GM12878 (cell line): ENCODE measurements around the gene CHCHD3. TPM values are rescaled to one million over a fixed set of nuclear protein-coding genes. Genes with fewer than 3 reads are reported as not detected.

Experiments used
- ASH2L ChIP-seq: fragments of 300-600, 200-600 bp; sonication (generic); IDR thresholded peaks from 2 replicates; pipeline ENCODE4 v1.6.1; 2017; ENCODE audit warnings: low read depth, mild to moderate bottlenecking, borderline replicate concordance
- HDGF ChIP-seq: fragments of 450-650 bp; IDR thresholded peaks from 2 replicates; pipeline ENCODE4 v1.6.1; 2016; ENCODE audit warnings: antibody characterized with exemption
- KAT2A ChIP-seq: conservative IDR thresholded peaks from 2 replicates; pipeline ENCODE4 v1.6.1; 2011; ENCODE audit warnings: low read depth, low read length; ENCODE audit not compliant: control insufficient read depth
- MEF2A ChIP-seq: IDR thresholded peaks from 2 replicates; pipeline ENCODE4 v1.6.1; 2011; ENCODE audit warnings: low read depth, mild to moderate bottlenecking, low read length, moderate library complexity; ENCODE audit not compliant: insufficient read depth
- NFIC ChIP-seq: IDR thresholded peaks from 2 replicates; pipeline ENCODE4 v1.6.1; 2012; ENCODE audit warnings: low read depth, mild to moderate bottlenecking, inconsistent platforms, low read length, moderate library complexity
- NR2F1 ChIP-seq: fragments of 450-650 bp; conservative IDR thresholded peaks from 2 replicates; pipeline ENCODE4 v1.6.1; 2017; ENCODE audit warnings: mild to moderate bottlenecking
- RBBP5 ChIP-seq: fragments of 200-600 bp; sonication (generic); conservative IDR thresholded peaks from 2 replicates; pipeline ENCODE4 v1.6.1; 2016
- SP1 ChIP-seq: IDR thresholded peaks from one replicate; pipeline ENCODE4 v1.6.1; 2011; ENCODE audit warnings: low read depth, low read length
- SREBF1 ChIP-seq: IDR thresholded peaks from 2 replicates; pipeline ENCODE4 v1.6.1; 2012; ENCODE audit warnings: mild to moderate bottlenecking, low read length
- WRNIP1 ChIP-seq: IDR thresholded peaks from 2 replicates; pipeline ENCODE4 v1.6.1; 2011; ENCODE audit warnings: low read depth, low read length, improper control_type of control experiment, borderline replicate concordance
- polyA plus RNA-seq, 11 experiments: library from polyadenylated mRNA; depleted of rRNA in 4 of 11; unstranded in 6 of 11; stranded (reverse) in 5 of 11; fragments of >200 nt; fragmentation: Nextera tagmentation in 4 of 11; fragmentation: Illumina TruSeq in 1 of 11; extraction: Ambion mirVana in 4 of 11; extraction: Trizol in 1 of 11; gene quantifications; 1 replicate in 1 of 11; 2 replicates in 10 of 11; pipeline versions ENCODE4 v1.2.1 to v1.2.3, GENCODE V29; 2011 to 2016; ENCODE audit warnings: inconsistent platforms in 2 of 11, missing spikeins in 2 of 11, low read depth in 1 of 11
- total RNA-seq, 4 experiments: library from RNA; depleted of rRNA in 3 of 4; stranded (reverse); fragments of >200 nt in 3 of 4; fragmentation: Illumina TruSeq in 1 of 4; extraction: Trizol in 1 of 4; gene quantifications; 2 replicates each; pipeline versions ENCODE4 v1.2.1 to v1.2.3, GENCODE V29; 2013 to 2021
- TF ChIP-seq, protein P1 (sequence below): IDR thresholded peaks from 2 replicates; pipeline ENCODE4 v1.6.1; 2012; ENCODE audit warnings: improper control_type of control experiment, low read depth, low read length; ENCODE audit not compliant: insufficient replicate concordance
- TF ChIP-seq, protein P2 (sequence below): fragments of 450-650 bp; IDR thresholded peaks from 2 replicates; pipeline ENCODE4 v1.6.1; 2017; ENCODE audit warnings: mild to moderate bottlenecking, moderate library complexity
- TF ChIP-seq, protein P3 (sequence below): IDR thresholded peaks from 2 replicates; pipeline ENCODE4 v1.6.1; 2012; ENCODE audit warnings: low read depth, low read length, improper control_type of control experiment
- TF ChIP-seq, protein P4 (sequence below): IDR thresholded peaks from 2 replicates; pipeline ENCODE4 v1.6.1; 2012; ENCODE audit warnings: low read length, inconsistent platforms

CHCHD3 gene
- total and polyA plus RNA-seq, 10 of the 15 experiments (the other 5 are each of a cell fraction or from before 2014, with no cell fraction given) = 38.3 to 178 (median 96.2) TPM

DNA sequence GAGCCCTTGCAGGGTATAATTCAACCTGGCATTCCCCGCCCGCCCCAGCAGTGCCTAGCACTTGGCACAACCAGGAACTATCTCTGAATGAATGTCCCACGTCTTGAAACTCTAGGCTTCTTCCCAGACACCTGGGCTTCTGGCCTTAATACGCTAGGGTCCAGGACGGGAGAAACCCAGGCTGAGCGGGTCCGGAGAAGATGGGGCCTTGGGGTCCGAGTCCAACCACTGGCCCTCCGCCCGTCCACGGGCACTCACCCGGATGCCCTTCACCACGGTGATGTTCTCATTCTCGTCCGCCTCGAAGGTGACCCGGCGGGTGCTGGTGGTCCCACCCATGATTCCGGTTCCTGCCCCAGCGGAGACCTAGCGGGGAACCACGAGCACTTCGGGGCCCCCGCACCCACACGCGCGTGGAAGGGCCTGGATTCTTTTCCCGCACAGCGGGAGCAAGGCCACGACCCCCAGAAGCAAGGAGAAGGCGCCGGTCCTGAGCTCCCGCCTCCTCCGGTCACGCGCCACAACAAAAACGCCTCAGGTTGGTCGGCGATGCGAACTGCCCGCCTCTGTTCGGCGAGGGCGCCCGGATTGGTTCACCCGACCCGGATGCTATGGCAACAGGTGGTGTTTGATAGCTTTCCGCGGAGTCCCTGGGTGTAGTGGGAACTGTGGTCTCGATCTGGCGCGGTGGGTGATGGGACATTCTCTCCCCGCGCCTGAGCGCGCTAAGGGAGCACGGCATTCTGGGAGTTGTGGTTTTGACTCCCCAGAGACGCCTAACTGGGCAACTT is at the start of gene CHCHD3 (continued):
- TF ChIP-seq, protein P1, sequence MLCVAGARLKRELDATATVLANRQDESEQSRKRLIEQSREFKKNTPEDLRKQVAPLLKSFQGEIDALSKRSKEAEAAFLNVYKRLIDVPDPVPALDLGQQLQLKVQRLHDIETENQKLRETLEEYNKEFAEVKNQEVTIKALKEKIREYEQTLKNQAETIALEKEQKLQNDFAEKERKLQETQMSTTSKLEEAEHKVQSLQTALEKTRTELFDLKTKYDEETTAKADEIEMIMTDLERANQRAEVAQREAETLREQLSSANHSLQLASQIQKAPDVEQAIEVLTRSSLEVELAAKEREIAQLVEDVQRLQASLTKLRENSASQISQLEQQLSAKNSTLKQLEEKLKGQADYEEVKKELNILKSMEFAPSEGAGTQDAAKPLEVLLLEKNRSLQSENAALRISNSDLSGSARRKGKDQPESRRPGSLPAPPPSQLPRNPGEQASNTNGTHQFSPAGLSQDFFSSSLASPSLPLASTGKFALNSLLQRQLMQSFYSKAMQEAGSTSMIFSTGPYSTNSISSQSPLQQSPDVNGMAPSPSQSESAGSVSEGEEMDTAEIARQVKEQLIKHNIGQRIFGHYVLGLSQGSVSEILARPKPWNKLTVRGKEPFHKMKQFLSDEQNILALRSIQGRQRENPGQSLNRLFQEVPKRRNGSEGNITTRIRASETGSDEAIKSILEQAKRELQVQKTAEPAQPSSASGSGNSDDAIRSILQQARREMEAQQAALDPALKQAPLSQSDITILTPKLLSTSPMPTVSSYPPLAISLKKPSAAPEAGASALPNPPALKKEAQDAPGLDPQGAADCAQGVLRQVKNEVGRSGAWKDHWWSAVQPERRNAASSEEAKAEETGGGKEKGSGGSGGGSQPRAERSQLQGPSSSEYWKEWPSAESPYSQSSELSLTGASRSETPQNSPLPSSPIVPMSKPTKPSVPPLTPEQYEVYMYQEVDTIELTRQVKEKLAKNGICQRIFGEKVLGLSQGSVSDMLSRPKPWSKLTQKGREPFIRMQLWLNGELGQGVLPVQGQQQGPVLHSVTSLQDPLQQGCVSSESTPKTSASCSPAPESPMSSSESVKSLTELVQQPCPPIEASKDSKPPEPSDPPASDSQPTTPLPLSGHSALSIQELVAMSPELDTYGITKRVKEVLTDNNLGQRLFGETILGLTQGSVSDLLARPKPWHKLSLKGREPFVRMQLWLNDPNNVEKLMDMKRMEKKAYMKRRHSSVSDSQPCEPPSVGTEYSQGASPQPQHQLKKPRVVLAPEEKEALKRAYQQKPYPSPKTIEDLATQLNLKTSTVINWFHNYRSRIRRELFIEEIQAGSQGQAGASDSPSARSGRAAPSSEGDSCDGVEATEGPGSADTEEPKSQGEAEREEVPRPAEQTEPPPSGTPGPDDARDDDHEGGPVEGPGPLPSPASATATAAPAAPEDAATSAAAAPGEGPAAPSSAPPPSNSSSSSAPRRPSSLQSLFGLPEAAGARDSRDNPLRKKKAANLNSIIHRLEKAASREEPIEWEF = no peak
- TF ChIP-seq, protein P2, sequence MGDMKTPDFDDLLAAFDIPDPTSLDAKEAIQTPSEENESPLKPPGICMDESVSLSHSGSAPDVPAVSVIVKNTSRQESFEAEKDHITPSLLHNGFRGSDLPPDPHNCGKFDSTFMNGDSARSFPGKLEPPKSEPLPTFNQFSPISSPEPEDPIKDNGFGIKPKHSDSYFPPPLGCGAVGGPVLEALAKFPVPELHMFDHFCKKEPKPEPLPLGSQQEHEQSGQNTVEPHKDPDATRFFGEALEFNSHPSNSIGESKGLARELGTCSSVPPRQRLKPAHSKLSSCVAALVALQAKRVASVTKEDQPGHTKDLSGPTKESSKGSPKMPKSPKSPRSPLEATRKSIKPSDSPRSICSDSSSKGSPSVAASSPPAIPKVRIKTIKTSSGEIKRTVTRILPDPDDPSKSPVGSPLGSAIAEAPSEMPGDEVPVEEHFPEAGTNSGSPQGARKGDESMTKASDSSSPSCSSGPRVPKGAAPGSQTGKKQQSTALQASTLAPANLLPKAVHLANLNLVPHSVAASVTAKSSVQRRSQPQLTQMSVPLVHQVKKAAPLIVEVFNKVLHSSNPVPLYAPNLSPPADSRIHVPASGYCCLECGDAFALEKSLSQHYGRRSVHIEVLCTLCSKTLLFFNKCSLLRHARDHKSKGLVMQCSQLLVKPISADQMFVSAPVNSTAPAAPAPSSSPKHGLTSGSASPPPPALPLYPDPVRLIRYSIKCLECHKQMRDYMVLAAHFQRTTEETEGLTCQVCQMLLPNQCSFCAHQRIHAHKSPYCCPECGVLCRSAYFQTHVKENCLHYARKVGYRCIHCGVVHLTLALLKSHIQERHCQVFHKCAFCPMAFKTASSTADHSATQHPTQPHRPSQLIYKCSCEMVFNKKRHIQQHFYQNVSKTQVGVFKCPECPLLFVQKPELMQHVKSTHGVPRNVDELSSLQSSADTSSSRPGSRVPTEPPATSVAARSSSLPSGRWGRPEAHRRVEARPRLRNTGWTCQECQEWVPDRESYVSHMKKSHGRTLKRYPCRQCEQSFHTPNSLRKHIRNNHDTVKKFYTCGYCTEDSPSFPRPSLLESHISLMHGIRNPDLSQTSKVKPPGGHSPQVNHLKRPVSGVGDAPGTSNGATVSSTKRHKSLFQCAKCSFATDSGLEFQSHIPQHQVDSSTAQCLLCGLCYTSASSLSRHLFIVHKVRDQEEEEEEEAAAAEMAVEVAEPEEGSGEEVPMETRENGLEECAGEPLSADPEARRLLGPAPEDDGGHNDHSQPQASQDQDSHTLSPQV = no peak
- TF ChIP-seq MEF2A (no peak), ASH2L (0 out of 2 replicates have a peak, but pooled peaks have one; percentile 64), RBBP5 (no peak), HDGF (0 out of 2 replicates have a peak, but pooled peaks have one; percentile 36), SREBF1 (peak; percentile 44; the same call in 1 of the 2 replicates), WRNIP1 (no peak), NFIC (no peak), KAT2A (no peak), SP1 (peak; percentile 94), NR2F1 (peak; percentile 94)
- TF ChIP-seq, protein P3, sequence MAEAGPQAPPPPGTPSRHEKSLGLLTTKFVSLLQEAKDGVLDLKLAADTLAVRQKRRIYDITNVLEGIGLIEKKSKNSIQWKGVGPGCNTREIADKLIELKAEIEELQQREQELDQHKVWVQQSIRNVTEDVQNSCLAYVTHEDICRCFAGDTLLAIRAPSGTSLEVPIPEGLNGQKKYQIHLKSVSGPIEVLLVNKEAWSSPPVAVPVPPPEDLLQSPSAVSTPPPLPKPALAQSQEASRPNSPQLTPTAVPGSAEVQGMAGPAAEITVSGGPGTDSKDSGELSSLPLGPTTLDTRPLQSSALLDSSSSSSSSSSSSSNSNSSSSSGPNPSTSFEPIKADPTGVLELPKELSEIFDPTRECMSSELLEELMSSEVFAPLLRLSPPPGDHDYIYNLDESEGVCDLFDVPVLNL = 0 out of 2 replicates have a peak, but pooled peaks have one; percentile 51
- TF ChIP-seq, protein P4, sequence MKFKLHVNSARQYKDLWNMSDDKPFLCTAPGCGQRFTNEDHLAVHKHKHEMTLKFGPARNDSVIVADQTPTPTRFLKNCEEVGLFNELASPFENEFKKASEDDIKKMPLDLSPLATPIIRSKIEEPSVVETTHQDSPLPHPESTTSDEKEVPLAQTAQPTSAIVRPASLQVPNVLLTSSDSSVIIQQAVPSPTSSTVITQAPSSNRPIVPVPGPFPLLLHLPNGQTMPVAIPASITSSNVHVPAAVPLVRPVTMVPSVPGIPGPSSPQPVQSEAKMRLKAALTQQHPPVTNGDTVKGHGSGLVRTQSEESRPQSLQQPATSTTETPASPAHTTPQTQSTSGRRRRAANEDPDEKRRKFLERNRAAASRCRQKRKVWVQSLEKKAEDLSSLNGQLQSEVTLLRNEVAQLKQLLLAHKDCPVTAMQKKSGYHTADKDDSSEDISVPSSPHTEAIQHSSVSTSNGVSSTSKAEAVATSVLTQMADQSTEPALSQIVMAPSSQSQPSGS = no peak
